Progenitor cell of endocrine pancreas (in vitro differentiated cells): ENCODE measurements around the gene CDHR3. TPM values are rescaled to one million over a fixed set of nuclear protein-coding genes. Genes with fewer than 3 reads are reported as not detected.
A peak's percentile ranks its signal among the peaks of the same experiment; 100 is the strongest.

Experiments used
- DNase-seq: peaks from one replicate; pipeline ENCODE4 v3.0.0; 2021; ENCODE audit warnings: low spot score; ENCODE audit not compliant: unreplicated experiment
- H3K27ac Mint-ChIP-seq: 2 replicates; pipeline ENCODE4 v1.8.0; 2021; ENCODE audit warnings: mild to moderate bottlenecking, moderate library complexity, mixed read lengths
- H3K27me3 Mint-ChIP-seq: 2 replicates; pipeline ENCODE4 v1.8.0; 2021; ENCODE audit warnings: mixed read lengths
- H3K36me3 Mint-ChIP-seq: 2 replicates; pipeline ENCODE4 v1.8.0; 2022; ENCODE audit warnings: mixed read lengths; ENCODE audit not compliant: insufficient read depth
- H3K4me1 Mint-ChIP-seq: 2 replicates; pipeline ENCODE4 v1.8.0; 2021; ENCODE audit warnings: low read depth, mixed read lengths
- H3K4me3 Mint-ChIP-seq: 2 replicates; pipeline ENCODE4 v1.8.0; 2021; ENCODE audit warnings: low read depth, mild to moderate bottlenecking, moderate library complexity, mixed read lengths
- H3K9me3 Mint-ChIP-seq: 2 replicates; pipeline ENCODE4 v1.8.0; 2021; ENCODE audit warnings: low read depth, mixed read lengths
- total RNA-seq: library from RNA; stranded (reverse); gene quantifications from 2 replicates; pipeline ENCODE4 v1.2.1, GENCODE V29; 2021
- TF ChIP-seq, protein P1 (sequence below): fragments of 200-600 bp; sonication (generic); IDR thresholded peaks from one replicate; pipeline ENCODE4 v1.5.0; 2021; ENCODE audit warnings: antibody characterized with exemption, mild to moderate bottlenecking; ENCODE audit not compliant: unreplicated experiment

Gene CDHR3
- total RNA-seq, 1 donor from 2014 or later, result 15.7 TPM

DNA sequence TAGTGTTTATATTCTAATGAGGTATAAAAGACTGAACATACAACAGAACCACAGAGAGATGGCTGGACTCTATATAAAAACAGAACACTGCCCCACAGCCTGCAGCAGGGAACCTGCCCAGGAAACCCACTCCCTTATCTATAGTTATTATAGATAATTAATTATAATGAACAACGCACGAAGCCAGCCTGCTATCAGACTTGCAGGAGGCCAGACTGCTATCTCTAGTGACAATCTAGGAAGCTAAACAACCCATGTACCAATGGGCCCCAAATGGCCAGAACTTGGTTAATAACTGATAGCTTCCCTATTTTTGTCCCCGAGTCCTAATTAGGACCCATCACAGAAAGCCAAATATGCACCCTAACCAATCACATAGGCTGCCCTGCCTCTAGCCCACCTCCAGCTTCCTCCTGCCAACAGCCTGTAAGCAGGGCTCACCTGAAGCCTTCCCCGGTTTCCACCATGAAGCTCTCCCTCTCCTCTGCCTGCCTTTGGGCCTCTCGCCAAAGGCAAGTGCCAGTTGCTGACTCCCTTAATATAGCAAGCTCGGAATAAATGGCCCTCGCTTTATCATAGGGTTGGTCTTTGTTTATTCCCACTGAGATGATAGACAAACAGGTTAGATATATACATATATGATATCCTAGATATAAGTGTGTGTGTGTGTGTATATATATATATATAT lies 74.6 kb downstream of the CDHR3 start:
- Mint-ChIP-seq H3K36me3 (peaks cover 1% of the 10 kb centered on the region), H3K4me1 (peaks cover 20% of the 10 kb centered on the region), H3K27me3 (peaks cover 24% of the 10 kb centered on the region), H3K9me3 (no peaks in the 10 kb centered on the region), H3K4me3 (no peak overlapping the region), H3K27ac (no peak overlapping the region)
- no peak for DNase-seq
- TF ChIP-seq, protein P1, sequence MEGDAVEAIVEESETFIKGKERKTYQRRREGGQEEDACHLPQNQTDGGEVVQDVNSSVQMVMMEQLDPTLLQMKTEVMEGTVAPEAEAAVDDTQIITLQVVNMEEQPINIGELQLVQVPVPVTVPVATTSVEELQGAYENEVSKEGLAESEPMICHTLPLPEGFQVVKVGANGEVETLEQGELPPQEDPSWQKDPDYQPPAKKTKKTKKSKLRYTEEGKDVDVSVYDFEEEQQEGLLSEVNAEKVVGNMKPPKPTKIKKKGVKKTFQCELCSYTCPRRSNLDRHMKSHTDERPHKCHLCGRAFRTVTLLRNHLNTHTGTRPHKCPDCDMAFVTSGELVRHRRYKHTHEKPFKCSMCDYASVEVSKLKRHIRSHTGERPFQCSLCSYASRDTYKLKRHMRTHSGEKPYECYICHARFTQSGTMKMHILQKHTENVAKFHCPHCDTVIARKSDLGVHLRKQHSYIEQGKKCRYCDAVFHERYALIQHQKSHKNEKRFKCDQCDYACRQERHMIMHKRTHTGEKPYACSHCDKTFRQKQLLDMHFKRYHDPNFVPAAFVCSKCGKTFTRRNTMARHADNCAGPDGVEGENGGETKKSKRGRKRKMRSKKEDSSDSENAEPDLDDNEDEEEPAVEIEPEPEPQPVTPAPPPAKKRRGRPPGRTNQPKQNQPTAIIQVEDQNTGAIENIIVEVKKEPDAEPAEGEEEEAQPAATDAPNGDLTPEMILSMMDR, result no peak

- Mint-ChIP-seq H3K4me1 (peaks cover 20% of the 10 kb centered on the region), H3K9me3 (no peaks in the 10 kb centered on the region)
These were observed 75.2 kb downstream of the CDHR3 start for GRCh38 chr7:106038289-106038688.

GRCh38 chr7:106038916-106039315 lies 75.9 kb downstream of the CDHR3 start:
- Mint-ChIP-seq H3K4me3 (no peak overlapping the region), H3K27me3 (peaks cover 25% of the 10 kb centered on the region), H3K27ac (no peak overlapping the region), H3K4me1 (peaks cover 20% of the 10 kb centered on the region), H3K9me3 (no peaks in the 10 kb centered on the region), H3K36me3 (peaks cover 1% of the 10 kb centered on the region)
- TF ChIP-seq, protein P1, result no peak
- DNase-seq, result no peak

More at GRCh38 chr7:106038289-106038688, 75.2 kb downstream of the CDHR3 start:
- no peak for DNase-seq
- H3K36me3 Mint-ChIP-seq, result peaks cover 1% of the 10 kb centered on the region
- H3K4me3 Mint-ChIP-seq, result no peak overlapping the region
- H3K27ac Mint-ChIP-seq, result no peak overlapping the region
- TF ChIP-seq, protein P1, result no peak
- H3K27me3 Mint-ChIP-seq, result peaks cover 22% of the 10 kb centered on the region

GRCh38 chr7:106039486-106040060 lies 76.5 kb downstream of the CDHR3 start:
- no peak for DNase-seq
- H3K36me3 Mint-ChIP-seq, result peaks cover 1% of the 10 kb centered on the region
- no peak overlapping the region for H3K27ac Mint-ChIP-seq
- H3K27me3 Mint-ChIP-seq, result peaks cover 29% of the 10 kb centered on the region
- H3K4me1 Mint-ChIP-seq, result peaks cover 20% of the 10 kb centered on the region
- no peak overlapping the region for H3K4me3 Mint-ChIP-seq
- H3K9me3 Mint-ChIP-seq, result no peaks in the 10 kb centered on the region
- TF ChIP-seq, protein P1, result no peak

DNA sequence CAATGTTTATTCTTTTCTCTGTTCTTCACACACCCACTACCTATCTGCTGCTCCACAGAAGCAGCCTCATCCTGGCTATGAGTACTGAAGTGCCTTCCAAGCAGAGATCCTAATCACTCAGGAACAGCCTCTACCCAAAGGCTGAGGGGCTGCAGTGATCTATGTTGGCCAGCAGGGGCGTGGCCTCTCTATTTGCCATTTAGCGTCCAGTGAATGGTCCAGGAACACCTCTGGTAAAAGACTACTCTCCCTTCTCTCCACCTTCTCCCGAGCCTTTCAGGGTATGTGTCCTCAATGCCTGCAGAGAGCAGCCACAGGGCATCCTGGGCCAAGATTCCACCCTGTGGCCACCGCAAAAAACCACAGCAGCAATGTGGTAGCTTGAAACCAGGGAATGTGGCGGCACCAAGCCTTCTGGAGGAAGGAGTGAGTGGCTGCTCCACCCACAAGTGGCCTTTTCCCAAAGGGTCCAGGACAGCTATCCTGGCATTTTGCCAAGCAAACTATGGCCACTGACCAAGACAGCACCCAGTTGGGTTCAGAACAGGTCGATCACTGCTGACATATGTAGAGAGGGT lies 78.2 kb downstream of the CDHR3 start:
- H3K4me3 Mint-ChIP-seq, result no peak overlapping the region
- H3K36me3 Mint-ChIP-seq, result no peaks in the 10 kb centered on the region
- TF ChIP-seq, protein P1, result peak; percentile 76
- peak; percentile 25 for DNase-seq
- peaks cover 20% of the 10 kb centered on the region for H3K4me1 Mint-ChIP-seq
- H3K9me3 Mint-ChIP-seq, result no peaks in the 10 kb centered on the region
- no peak overlapping the region for H3K27ac Mint-ChIP-seq
- peaks cover 42% of the 10 kb centered on the region for H3K27me3 Mint-ChIP-seq
